SK-N-SH (cell line): Measurements from ENCODE around the gene SLFN11.

ENCODE experiments used
- CHD2 ChIP-seq: fragments of 150-350 bp; IDR thresholded peaks from 2 replicates; pipeline ENCODE4 v1.6.1; 2018; ENCODE audit warnings: low read length; ENCODE audit not compliant: partially characterized antibody
- EP300 ChIP-seq, 2 experiments: IDR thresholded peaks; 2 replicates each; pipeline versions ENCODE4 v1.4.0 to v1.6.1; 2012; ENCODE audit warnings: borderline replicate concordance in 1 of 2, low read depth in 1 of 2, low read length in 1 of 2
- EZH2phosphoT487 ChIP-seq: fragments of 200-600 bp; sonication (generic); IDR thresholded peaks from 2 replicates; pipeline ENCODE4 v1.6.1; 2017; ENCODE audit warnings: low read depth, mixed run types, mild to moderate bottlenecking, antibody characterized with exemption, moderate library complexity, borderline replicate concordance
- FOXJ3 ChIP-seq: sonication (generic); formaldehyde crosslinking; IDR thresholded peaks from 2 replicates; pipeline ENCODE4 v1.5.1; 2020; ENCODE audit warnings: mild to moderate bottlenecking, missing genetic modification reagents
- GABPA ChIP-seq: IDR thresholded peaks from 2 replicates; pipeline ENCODE4 v1.4.0; 2012; ENCODE audit warnings: low read depth, mild to moderate bottlenecking
- JUND ChIP-seq: IDR thresholded peaks from 2 replicates; pipeline ENCODE4 v1.4.0; 2012
- NFIC ChIP-seq: IDR thresholded peaks from 2 replicates; pipeline ENCODE4 v1.4.0; 2012; ENCODE audit warnings: borderline replicate concordance
- POLR2AphosphoS5 ChIP-seq: IDR thresholded peaks from 2 replicates; pipeline ENCODE4 v1.6.1; 2012; ENCODE audit warnings: low read depth, low read length
- RAD21 ChIP-seq: IDR thresholded peaks from 2 replicates; pipeline ENCODE4 v1.6.1; 2012; ENCODE audit warnings: mild to moderate bottlenecking, low read length
- TAF1 ChIP-seq: IDR thresholded peaks from 2 replicates; pipeline ENCODE4 v1.6.1; 2012; ENCODE audit warnings: low read depth, mild to moderate bottlenecking, low read length, moderate library complexity, borderline replicate concordance
- TF ChIP-seq, protein P1 (sequence below): fragments of 200-600 bp; sonication (generic); IDR thresholded peaks from 2 replicates; pipeline ENCODE4 v1.6.1; 2017; ENCODE audit warnings: antibody characterized with exemption, mild to moderate bottlenecking, moderate library complexity
- TF ChIP-seq, protein P2 (sequence below): fragments of 150-350 bp; IDR thresholded peaks from 2 replicates; pipeline ENCODE4 v1.6.1; 2017; ENCODE audit warnings: antibody characterized with exemption, low read length, low read depth, borderline replicate concordance
- TF ChIP-seq, protein P3 (sequence below): IDR thresholded peaks from 2 replicates; pipeline ENCODE4 v1.4.0; 2012; ENCODE audit warnings: low read depth

DNA sequence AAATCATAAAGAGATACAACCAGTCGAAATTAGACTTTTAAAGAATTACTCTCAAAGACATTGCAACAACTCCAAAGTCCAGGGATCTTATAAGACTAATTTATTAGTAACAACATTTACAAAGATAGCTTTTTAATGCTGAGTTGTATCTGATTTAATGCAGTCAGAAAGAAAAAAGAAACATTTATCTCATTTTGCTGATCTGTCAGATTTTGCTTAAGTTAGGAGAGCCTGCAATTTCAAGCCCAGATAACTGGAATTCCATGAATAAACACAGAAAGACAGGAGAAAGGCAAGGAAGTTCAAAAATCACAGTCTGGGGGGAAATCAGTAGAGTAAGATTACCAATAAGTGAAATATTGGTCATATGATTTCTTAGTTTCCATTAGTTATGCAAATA lies 22.9 kb downstream of the SLFN11 start:
- TF ChIP-seq, protein P1, sequence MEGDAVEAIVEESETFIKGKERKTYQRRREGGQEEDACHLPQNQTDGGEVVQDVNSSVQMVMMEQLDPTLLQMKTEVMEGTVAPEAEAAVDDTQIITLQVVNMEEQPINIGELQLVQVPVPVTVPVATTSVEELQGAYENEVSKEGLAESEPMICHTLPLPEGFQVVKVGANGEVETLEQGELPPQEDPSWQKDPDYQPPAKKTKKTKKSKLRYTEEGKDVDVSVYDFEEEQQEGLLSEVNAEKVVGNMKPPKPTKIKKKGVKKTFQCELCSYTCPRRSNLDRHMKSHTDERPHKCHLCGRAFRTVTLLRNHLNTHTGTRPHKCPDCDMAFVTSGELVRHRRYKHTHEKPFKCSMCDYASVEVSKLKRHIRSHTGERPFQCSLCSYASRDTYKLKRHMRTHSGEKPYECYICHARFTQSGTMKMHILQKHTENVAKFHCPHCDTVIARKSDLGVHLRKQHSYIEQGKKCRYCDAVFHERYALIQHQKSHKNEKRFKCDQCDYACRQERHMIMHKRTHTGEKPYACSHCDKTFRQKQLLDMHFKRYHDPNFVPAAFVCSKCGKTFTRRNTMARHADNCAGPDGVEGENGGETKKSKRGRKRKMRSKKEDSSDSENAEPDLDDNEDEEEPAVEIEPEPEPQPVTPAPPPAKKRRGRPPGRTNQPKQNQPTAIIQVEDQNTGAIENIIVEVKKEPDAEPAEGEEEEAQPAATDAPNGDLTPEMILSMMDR: no peak
- no peak for TF ChIP-seq TAF1
- TF ChIP-seq RAD21: no peak
- no peak for TF ChIP-seq GABPA
- no peak for TF ChIP-seq CHD2
- TF ChIP-seq, protein P2, sequence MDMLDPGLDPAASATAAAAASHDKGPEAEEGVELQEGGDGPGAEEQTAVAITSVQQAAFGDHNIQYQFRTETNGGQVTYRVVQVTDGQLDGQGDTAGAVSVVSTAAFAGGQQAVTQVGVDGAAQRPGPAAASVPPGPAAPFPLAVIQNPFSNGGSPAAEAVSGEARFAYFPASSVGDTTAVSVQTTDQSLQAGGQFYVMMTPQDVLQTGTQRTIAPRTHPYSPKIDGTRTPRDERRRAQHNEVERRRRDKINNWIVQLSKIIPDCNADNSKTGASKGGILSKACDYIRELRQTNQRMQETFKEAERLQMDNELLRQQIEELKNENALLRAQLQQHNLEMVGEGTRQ: no peak
- TF ChIP-seq POLR2AphosphoS5: no peak
- TF ChIP-seq NFIC: no peak
- no peak for TF ChIP-seq FOXJ3
- no peak for TF ChIP-seq EZH2phosphoT487
- no peak for TF ChIP-seq JUND
- TF ChIP-seq, protein P3, sequence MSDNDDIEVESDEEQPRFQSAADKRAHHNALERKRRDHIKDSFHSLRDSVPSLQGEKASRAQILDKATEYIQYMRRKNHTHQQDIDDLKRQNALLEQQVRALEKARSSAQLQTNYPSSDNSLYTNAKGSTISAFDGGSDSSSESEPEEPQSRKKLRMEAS: no peak
- no peak for TF ChIP-seq EP300 (IDR thresholded peaks at IDR 0.05; ENCODE audit: borderline replicate concordance in 1 of 2, low read depth in 1 of 2, low read length in 1 of 2)
